ENCODE measurements around the gene KRT31. TPM values are rescaled to one million over a fixed set of nuclear protein-coding genes. Genes with fewer than 3 reads are reported as not detected.

Gene KRT31
- total RNA-seq, 4 donors from 2014 or later: not detected

DNA sequence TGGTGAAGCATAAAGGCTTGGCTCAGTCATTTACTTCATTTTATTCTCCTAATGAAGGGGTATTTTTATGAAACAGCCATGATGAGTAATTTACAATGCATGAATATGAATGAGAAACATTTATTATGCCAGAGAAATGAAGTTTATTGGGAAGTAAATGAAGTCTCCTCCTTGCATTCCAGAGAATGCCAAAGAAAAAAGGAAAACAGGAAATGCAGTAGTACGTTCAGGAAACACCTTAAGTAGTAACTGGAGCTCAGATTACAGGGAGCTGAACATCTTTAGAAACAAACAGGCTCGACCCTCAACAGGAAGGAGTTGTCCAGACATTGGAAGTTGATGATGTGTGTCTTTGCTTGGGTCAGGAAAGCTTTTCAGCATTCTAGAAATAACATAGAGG is 19.9 kb downstream of the KRT31 start:
- no peak for DNase-seq
- intact Hi-C loops (cut with DNase I; ENCODE audit: low total_unique reads) (no loop called here), in situ Hi-C loops (cut with MboI; ENCODE audit: low pct_ligation_motif_present in 1 of 4, low pct_unique_long_range_greater_than_20kb in 1 of 4, low sequenced_read_pairs in 3 of 4) (no loop called here)
- Histone ChIP-seq H3K4me1 (no peaks in the 10 kb centered on the region), H3K9me3 (no peaks in the 10 kb centered on the region), H3K4me3 (no peak overlapping the region), H3K27me3 (peaks cover 7% of the 10 kb centered on the region), H3K27ac (no peak overlapping the region), H3K36me3 (no peaks in the 10 kb centered on the region)
- whole genome bisulfite sequencing, 2 donors (ENCODE audit: low coverage in 1 of 2): 17 to 20% methylated on average over 2 of the region's 2 CpGs
- TF ChIP-seq POLR2AphosphoS5 (IDR thresholded peaks at IDR 0.05) (no peak), CTCF (IDR thresholded peaks at IDR 0.05) (no peak), EP300 (IDR thresholded peaks at IDR 0.05; ENCODE audit: low read depth) (no peak), POLR2A (IDR thresholded peaks at IDR 0.05) (no peak)

DNA sequence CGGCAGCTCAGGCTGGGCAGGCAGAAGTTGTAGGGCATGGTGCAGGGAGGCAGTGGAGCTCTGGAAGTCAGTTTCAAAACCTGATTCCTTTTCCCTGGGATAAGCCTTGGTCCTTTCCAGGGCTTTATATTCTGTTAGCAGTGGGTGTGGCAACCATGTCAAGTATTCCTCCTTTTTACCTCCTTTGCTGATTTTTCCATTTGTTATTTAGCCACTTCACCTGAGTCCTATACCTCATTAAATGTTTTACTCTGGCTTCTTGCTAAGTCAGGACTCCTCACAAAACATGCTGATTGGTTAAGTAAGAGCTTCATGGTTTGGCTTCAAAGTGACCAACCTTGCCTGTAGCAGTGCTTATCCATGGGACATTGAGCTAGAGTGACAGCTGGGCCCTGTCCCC is 27.7 kb downstream of the KRT31 start, which contains the start of gene KRT33B:
TSS of gene KRT33B (minus strand) at position 101 of the 400 bp plus-strand sequence. CDS start at position 38, 63 bp downstream.
- H3K9me3 ChIP-seq: no peaks in the 10 kb centered on the region
- H3K36me3 ChIP-seq: no peaks in the 10 kb centered on the region
- intact Hi-C loops (cut with DNase I; ENCODE audit: low total_unique reads) (no loop called here), in situ Hi-C loops (cut with MboI; ENCODE audit: low pct_ligation_motif_present in 1 of 4, low pct_unique_long_range_greater_than_20kb in 1 of 4, low sequenced_read_pairs in 3 of 4) (loop anchor here in 1 of 4 donors (25.0 kb wide), 1 partner anchor 107 kb away; the partner anchor contains the start of genes KRTAP9-6 and KRTAP9-9)
- no peak within 1 kb of the TSS for H3K27ac ChIP-seq
- no peak for DNase-seq
- H3K4me3 ChIP-seq: no peak within 1 kb of the TSS
- TF ChIP-seq POLR2AphosphoS5 (IDR thresholded peaks at IDR 0.05) (no peak), EP300 (IDR thresholded peaks at IDR 0.05; ENCODE audit: low read depth) (no peak), CTCF (IDR thresholded peaks at IDR 0.05) (no peak), POLR2A (IDR thresholded peaks at IDR 0.05) (no peak)
- no peaks in the 10 kb centered on the region for H3K4me1 ChIP-seq
- H3K27me3 ChIP-seq: no peaks in the 10 kb centered on the region
- 81% methylated on average over 1 of the region's 1 CpG; no CpG with 5 or more reads in 1 of the 2 donors for WGBS, 2 donors (ENCODE audit: low coverage in 1 of 2)

GRCh38 chr17:41369023-41369422 is 28.4 kb downstream of the KRT31 start:
- intact Hi-C loops (cut with DNase I; ENCODE audit: low total_unique reads) (no loop called here), in situ Hi-C loops (cut with MboI; ENCODE audit: low pct_ligation_motif_present in 1 of 4, low pct_unique_long_range_greater_than_20kb in 1 of 4, low sequenced_read_pairs in 3 of 4) (loop anchor here in 1 of 4 donors (25.0 kb wide), 1 partner anchor 107 kb away; the partner anchor contains the start of genes KRTAP9-6 and KRTAP9-9)
- 84 to 94% methylated on average over 2 of the region's 2 CpGs for WGBS, 2 donors (ENCODE audit: low coverage in 1 of 2)
- TF ChIP-seq POLR2AphosphoS5 (IDR thresholded peaks at IDR 0.05): no peak
- no peak for TF ChIP-seq EP300 (IDR thresholded peaks at IDR 0.05; ENCODE audit: low read depth)
- no peak for TF ChIP-seq CTCF (IDR thresholded peaks at IDR 0.05)
- TF ChIP-seq POLR2A (IDR thresholded peaks at IDR 0.05): no peak
- no peaks in the 10 kb centered on the region for H3K27me3 ChIP-seq
- H3K4me3 ChIP-seq: no peak overlapping the region
- H3K4me1 ChIP-seq: no peaks in the 10 kb centered on the region
- H3K27ac ChIP-seq: no peak overlapping the region
- no peak for DNase-seq
- no peaks in the 10 kb centered on the region for H3K9me3 ChIP-seq
- no peaks in the 10 kb centered on the region for H3K36me3 ChIP-seq

DNA sequence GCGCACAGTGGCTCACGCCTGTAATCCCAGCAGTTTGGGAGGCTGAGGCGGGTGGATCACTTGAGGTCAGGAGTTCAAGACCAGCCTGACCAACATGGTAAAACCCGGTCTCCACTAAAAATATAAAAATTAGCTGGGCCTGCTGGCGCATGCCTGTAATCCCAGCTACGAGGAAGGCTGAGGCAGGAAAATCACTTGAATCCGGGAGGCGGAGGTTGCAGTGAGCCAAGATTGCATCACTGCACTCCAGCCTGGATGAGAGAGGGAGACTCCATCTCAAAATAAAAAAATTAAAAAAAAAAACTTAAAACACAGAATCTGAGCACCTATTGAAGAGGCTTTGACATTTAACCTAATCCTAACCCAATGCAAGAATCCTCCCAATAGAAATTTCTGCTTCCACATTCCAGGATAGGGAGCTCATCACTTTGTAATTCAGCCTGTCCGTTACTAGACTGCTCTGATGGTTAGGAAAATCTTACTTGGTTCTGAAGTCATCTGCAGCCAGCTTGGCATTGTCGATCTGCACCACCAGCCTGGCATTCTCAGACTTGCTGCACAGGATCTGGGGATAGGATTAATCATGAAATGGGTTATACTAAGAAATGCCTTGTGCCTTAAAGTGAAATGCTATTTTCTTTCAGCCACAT is 29.9 kb downstream of the KRT31 start:
- Histone ChIP-seq H3K27me3 (no peaks in the 10 kb centered on the region), H3K4me1 (no peaks in the 10 kb centered on the region), H3K4me3 (no peak overlapping the region), H3K27ac (no peak overlapping the region), H3K9me3 (no peaks in the 10 kb centered on the region), H3K36me3 (no peaks in the 10 kb centered on the region)
- in situ Hi-C loops (cut with MboI; ENCODE audit: low pct_ligation_motif_present in 1 of 4, low pct_unique_long_range_greater_than_20kb in 1 of 4, low sequenced_read_pairs in 3 of 4): loop anchor here in 1 of 4 donors (25.0 kb wide), 1 partner anchor 105 kb away; the partner anchor contains the start of genes KRTAP9-6 and KRTAP9-9
- 84 to 100% methylated on average over 2 to 10 of the region's 10 CpGs for WGBS, 2 donors (ENCODE audit: low coverage in 1 of 2)
- no peak for DNase-seq
- TF ChIP-seq CTCF (IDR thresholded peaks at IDR 0.05) (no peak), POLR2AphosphoS5 (IDR thresholded peaks at IDR 0.05) (no peak), EP300 (IDR thresholded peaks at IDR 0.05; ENCODE audit: low read depth) (no peak), POLR2A (IDR thresholded peaks at IDR 0.05) (no peak)
- intact Hi-C loops (cut with DNase I; ENCODE audit: low total_unique reads): no loop called here

Measured in transverse colon (tissue), 4 donors.